NCI-H1105 treated with DMSO at 0.1 percent for 48 hours (cell line): ENCODE measurements around the gene TTC3.
"Not testable (repeated sequence)": the region's sequence is repeated elsewhere in the genome, so short reads cannot be mapped to it uniquely, and the experiment has no call there.

ENCODE experiments used
- DNase-seq: peaks from one replicate; lab custom pipeline; 2025; lab: John Stamatoyannopoulos, UW

The TTC3 gene

DNA sequence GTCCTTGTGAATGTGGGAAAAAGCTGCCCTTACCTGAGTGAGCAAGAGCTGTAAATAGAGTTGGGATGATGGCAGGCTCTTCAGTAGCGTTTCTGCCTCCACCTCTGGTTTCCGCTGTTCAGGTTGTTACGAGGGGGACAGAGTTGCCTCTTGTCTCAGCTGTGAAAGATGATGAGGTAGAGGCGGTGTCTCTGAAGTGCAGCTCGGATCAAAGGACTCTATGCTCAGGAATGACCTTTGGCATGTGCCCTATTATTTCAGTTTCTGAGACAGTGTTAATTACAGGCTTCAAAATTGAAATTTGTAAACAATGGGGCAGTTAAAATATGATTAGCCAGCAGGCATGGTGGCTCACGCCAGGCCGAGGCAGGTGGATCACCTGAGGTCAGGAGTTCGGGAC, 123.8 kb downstream of the TTC3 start:
- DNase-seq = no peak

DNA sequence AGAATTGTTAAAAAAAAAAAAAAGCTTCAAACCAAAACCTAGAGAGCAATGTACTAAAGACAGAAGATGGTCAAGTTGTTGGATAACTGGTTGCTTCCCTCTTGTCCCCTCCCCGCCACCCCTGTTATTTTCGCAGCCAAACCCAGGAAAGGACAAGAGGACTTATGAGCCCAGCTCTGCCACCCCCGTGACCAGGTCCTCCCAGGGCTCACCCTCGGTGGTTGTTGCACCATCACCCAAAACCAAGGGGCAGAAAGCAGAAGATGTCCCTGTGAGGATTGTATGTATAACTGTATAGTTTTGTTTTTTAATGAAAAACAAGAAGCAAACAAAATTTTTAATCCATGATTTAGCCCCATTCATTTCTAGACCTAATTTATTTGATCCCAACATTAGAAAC, 124.7 kb downstream of the TTC3 start:
- DNase-seq = no peak

DNA sequence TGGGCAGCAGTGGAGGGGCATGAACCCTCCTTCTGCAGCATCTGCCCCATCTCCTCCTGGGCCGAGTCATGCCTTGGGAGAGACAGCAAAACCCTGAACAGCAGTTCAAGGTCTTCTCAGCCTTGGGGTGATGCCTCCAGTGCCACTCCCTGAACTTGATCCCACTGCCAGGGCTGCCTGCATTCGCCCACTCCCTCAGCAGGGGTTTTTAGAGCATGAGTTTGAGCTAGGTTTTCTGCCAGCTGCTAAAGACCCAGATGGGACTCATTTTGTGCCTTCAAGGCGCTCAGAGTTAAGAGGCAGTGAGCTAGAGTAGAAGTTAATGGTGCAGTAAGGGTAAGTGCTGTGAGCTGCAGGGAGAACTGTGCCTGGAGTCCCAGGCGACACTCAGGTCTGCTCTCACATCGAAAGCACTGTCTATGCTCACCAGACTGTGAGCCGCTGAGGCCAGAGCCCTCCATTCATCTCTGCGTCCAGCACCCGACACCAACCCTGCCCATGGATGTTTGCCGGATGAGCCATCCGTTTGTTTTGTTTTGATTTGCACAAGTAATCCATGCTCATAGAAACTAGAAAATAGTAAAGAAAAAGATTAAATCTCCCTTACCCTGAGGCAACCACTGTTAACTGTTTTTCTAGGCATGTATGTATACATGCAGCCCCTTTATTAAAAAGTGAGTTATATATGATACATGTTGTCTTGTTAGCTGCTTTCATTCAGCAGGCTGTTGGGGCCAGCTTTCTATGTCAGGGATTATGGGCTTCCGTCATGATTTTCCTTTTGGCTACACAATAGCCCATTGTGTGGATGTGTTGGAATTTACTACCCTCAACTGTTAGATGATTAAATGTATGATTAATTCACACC, 126.2 kb downstream of the TTC3 start:
- DNase-seq = no peak

DNA sequence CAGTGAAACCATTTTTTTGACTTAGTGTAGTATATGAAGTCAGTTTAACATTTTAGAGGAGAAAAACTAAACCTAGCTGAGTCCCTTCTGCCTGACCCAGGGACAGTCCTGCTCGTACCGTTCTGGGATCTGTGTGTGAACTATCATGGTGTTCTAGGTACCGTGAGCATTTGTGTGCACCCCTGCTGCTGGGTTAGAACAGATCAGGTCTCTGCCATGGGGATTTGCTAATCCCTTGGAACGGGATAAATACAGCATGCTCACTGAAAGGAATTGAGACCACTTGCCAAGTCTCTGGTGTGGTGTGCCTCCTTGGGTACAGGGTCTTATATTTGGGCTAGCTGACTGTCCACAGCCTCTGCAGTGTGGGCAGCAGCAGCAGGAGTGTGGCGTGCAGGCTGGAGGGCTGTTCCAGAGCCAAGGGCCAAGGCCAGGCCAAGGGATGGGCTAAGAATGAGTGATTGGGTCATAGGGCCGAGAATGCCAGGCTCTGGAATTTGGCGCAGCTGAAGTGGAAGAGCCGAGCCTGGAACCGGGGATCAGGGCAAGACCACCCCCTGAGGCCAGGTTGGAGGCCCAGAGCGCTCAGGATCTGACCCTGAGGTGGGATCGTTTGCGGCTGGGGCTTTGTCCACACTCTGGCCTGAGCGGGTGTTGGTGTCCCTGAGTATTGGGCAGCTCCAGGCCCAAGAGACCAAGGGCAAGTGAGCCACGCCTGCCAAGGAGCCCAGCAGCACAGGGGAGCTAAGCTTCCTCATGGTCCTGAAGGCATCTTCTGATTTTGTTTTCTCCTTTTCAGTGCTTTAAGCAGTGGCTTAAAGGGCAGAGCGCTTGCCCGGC, 127.8 kb downstream of the TTC3 start:
- no peak for DNase-seq

DNA sequence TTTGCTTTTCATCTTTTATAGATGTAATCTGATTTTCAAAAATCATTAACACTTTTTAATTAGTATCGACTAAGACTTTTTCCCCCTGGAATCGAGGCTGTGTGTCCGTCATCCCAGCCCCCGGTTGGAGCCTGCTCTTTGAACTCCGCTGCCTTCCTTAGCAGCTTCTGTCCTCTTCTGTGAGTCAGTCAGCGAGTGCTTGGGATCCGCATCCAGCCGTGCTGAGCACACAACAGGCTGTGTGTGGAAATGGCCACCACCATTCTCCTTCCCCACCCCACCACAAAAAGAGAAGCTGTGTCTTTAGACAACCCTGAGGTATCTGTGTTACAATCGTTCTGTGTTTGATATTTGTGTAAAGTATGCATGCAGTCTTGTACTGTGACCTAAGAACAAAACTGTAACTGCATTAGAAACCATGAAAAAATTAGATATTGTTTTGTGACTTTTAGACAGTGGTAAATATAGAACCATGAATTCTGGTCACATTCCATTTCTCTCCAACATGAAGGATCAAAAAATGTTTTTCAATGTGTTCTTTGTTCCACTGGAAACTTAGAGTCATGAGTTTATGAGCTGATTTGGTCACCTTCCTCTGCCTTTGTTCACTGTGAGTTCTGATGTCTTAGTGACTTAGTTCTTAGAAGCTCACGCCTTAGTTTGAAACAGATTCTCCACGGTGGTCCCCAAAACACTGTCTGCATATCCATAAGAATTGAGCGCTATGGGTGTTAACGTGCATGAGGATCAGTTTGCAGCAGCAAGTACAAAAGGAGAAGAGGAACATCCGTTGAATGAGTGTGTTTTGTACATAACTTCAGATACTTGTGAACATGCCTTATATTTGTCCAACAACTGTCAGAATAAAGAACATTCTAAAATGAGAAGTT, 129.4 kb downstream of the TTC3 start:
- DNase-seq = no peak

DNA sequence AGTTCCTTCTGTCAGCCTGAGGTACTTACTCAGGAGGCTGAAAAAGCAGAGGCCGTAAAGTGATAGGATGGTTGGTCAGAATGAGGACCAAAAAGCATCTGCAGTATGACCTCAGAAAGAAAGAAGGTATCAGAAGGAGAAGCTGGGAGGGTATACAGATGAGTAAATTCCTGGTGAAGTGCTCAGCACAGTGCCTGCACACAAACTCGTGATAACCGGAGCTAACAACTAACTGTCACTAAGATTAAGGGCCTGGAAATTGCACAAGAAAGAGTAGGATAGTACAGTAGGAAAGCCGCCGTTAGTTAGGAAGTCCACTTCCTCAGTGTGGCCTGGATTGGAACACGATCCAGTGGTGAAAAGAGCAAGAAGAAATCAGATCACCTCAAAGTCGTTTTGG, 131.5 kb downstream of the TTC3 start:
- no peak for DNase-seq

DNA sequence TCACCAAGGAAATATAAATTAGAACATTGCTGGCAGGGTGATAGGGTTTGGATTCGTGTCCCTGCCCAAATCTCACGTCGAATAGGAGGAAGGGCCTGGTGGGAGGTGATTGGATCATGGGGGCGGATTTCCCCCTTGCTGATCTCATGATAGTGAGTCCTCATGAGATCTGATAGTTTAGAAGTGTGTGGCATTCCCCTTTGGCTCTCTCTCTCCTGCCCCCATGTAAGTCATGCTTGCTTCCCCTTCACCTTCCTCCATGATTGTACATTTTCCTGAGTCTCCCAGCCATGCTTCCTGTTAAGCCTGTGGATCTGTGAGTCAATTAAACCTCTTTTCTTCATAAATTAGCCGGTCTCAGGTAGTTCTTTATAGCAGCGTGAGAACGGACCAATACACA, 133.4 kb downstream of the TTC3 start:
- no peak for DNase-seq

DNA sequence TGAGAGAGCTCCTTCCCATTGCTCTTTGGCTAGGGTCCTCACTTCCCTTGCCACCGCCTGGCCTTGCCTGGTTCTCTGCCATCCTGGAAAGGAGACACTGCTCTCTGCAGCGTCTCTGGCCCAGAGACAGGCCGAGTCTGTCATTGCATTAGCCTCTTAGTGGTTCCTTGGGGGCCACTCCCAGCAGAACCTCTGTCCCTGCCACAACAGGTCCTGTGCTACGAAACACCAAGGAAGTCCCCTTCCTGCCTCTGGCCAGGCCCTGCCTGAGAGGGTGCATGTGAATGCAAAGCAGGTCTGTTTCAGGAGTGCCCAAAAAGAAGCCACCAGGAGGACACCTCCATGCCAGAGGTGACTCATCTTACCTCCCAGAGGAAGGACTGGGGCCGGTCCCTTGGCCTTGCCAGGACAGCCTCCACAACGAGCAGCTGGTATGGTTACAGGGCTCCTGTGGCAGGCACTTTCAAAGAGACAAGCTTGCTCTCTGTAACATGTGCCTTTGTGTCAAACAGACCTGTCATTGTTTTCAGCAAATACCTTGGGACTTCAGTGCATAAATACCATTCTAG, 134.5 kb downstream of the TTC3 start:
- no peak for DNase-seq

DNA sequence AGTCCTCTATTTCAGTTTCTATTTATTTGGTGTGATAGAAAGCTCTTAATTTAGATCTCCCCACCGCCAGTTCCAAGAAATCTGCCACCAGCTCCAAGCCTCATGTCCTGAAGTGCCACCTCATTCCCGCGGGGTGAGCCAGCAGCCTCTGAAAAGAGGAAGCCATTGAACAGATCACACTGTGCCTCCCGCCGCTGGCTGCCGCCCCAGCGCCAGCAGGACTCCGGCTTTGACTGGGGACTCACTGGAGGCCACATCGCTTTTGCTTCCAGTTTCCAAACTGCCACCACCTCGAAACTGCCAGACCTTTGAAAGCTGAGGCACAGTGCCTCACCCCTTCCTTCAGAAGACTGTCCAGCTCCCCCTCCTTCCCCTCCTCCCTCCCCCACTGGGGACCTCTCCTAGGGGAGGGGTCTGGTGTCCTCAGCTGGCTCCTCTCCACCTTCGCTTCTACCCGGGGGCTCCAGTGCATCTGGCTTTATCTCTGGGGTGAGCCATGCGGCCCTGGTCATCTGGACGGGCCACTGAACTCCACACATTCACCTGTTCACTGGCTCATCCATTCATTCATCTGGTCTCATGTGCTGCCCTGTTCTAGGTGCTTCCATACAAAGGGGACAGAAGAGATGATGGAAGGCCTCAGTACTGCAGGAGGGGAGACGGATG, 135.1 kb downstream of the TTC3 start:
- DNase-seq = no peak

DNA sequence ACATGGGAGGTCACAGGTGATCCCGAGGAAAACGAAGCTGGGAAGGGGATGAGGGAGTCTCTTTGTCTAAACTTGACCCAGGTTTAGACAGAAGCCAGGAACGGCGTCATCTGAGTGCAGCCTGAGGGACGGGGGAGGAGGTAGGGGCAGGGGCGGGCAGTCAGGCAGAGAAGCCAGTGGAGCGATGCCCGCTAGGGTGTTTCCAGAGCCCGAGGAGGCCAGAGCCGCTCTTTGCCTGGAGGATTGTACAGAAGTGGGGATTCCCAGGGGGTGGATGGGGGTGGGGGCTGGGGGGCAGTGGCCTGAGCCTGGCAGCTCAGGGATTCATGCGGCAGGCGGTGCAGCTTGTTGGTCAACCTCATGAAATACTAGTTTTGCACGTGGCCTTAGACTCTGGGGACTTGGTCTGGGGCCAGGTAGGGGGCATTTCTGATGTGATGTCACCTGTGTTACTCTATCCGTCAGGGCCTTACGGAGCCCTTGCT, 135.7 kb downstream of the TTC3 start:
- no peak for DNase-seq

DNA sequence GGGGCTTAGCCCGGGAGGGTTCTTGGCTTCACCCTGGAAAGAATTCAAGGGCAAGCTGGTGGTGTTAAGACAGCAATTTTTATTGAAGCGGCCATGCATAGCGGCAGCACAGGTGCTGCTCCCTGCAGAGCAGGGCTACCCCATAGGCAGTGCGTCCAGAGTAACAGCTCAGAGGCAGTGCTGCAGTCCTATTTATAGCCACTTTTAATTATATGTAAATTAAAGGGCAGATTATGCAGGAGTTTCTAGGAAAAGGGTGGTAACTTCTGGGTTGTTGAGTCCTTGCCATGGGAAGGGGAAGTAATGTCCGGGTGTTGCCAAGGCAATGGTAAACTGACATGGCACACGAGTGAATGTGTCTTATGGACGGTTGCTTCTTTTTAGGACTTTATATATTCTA, 137.1 kb downstream of the TTC3 start:
- no peak for DNase-seq

DNA sequence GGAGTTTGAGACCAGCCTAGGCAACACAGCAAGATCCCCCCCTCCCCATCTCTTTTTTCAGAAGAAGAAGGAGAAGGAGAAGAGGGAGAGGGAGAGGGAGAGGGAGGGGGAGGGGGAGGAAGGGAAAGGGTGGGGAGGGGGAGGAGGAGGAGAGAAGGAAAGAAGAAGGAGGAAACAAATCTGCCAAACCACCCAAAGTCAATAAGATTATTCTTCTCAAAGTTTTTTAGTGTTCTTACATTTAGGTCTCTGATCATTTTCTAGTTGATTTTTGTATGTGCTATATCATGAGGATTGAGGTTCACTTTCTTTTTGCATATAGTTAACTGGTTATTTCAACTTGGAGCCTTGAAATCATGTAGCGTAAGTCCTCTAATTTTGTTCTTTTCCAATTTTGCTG, 137.7 kb downstream of the TTC3 start:
- no peak for DNase-seq

DNA sequence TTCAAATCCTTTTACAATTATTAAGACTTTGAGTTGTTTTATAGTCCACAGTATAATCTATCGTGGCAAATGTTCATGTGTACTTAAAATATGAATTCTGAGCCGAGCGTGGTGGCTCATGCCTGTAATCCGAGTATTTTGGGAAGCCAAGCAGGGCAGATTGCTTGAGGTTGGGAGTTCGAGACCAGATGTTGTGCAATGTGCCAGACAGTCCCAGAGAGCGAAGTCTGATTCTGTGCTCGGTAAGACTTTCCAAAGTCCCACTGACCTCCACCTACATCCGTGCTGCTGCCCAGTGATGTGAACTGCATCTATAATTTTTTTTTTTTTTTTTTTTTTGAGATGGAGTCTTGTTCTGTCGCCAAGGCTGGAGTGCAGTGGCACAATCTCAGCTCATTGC, 141.9 kb downstream of the TTC3 start:
- no peak for DNase-seq

DNA sequence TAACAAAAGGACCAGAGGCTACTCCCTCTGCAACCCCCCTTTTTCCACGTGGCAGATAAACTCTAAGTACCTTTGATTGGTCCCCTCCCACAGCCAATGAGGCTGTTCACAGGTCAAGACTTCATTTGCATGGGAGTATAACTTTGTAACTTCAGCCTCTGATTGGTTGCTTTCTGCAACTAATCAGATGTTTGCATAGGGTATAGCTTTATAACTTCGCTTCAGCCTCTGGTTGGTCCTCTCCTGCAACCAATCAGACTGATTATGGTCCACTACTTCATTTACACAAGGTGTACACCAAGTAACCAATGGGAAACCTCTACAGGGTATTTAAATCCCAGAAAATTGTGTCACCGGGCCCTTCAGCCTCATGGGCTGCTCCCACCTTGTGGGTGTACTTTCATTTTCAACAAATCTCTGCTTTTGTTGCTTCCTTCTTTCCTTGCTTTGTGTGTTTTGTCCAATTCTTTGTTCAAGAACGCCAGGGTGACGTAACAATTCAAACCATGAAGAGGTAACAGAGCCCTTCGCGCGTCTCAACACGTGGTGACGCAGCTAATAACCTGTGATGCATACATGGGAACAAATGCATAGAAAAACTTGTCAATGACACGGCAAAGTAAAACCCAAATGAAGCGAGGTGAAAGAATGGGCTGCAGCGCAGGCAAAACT, 146.8 kb downstream of the TTC3 start:
- peak; percentile 16 for DNase-seq

DNA sequence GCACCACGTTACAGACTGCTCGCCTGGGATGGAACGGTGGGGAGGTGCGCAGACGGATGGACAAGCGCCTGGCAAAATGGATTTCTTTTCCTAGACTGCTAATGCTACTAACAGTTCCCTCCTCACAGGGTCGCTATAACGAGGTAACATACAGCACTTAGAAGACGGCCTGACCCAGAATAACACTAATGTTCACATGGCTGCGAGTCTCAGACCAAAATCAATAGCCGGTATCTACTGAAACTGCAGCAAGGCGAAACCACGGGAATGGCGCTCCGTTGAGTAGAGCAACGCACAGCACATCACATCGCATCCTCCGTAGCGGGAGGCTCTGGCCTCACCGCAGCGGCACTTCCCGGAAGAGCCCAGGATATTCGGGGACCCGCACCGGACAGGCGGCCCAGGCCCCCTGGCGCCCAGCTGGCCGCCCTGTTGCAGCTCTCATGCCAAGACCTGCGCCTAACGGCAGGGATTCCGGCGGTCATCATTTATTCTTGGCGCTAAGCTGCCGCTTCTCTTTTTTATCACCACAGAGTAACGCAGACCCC, 147.5 kb downstream of the TTC3 start:
- DNase-seq = peak; percentile 55

DNA sequence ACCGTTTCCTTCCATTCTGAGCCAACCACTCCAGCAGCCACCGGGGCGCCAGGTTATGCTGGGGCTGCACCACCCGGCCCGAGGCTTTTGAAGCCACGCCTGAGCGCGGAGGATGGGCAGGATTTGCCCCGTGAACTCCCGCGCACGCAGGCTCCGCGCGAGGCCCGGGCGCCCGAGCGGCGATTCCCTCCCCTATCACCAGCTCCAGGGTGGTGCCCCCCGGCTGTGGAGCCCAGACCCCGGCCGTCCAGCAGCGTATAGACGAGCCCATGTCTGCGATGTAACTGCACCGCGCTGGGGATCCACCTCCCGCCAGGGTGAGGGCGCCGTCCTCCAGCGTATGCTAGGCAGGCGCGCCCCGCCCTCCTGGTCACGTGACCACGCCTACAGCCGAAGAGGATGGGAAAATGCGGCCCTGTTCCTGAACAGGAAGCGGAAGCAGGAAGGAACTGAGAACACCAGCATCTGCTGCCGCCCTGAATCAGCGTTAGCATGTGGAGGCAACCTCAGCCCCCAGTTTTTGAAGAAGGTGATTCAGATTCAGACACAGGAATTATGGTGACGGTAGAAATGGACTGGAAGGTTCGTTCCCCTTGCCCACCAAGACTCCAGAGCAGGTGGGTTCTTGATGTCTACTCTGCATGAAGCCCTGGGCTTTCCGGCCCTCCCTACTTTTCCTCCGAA, 148.1 kb downstream of the TTC3 start:
- DNase-seq = peak; percentile 94

DNA sequence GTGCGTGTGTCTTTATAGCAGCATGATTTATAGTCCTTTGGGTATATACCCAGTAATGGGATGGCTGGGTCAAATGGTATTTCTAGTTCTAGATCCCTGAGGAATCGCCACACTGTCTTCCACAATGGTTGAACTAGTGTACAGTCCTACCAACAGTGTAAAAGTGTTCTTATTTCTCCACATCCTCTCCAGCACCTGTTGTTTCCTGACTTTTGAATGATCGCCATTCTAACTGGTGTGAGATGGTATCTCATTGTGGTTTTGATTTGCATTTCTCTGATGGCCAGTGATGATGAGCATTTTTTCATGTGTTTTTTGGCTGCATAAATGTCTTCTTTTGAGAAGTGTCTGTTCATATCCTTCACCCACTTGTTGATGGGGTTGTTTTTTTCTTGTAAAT, 149.2 kb downstream of the TTC3 start:
- not testable (repeated sequence) for DNase-seq

DNA sequence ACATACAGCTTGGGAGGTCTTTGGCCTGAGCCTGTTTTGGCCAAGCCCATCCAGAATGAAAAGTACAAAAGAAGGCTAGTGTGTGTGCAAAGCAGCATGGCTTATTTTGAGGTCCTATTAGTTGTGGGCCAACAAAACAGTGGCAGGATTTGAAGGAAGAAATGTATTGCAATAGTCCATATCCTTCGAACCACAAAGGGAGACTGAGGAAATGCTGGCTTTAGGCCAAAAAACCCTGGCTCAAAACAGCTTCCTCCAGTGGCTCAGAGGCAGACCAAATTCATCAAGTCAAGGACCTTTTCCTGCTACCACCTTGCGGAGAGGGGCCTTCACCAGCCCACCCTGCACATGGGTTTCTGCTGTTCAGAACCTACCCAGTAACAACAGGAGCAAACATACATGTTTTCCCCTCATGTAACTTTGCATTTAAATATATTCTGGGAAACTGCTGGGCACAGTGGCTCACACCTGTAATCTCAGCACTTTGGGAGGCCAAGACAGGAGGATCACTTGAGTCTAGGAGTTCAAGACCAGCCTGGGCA, 150.8 kb downstream of the TTC3 start:
- no peak for DNase-seq
